ENCODE measurements around the gene AXDND1. TPM values are rescaled to one million over a fixed set of nuclear protein-coding genes. Genes with fewer than 3 reads are reported as not detected.

AXDND1 gene
- total RNA-seq, 1 donor from 2014 or later = 1.4 TPM

- no peak overlapping the region for H3K4me3 Mint-ChIP-seq
- peaks cover 22% of the 10 kb centered on the region for H3K36me3 Mint-ChIP-seq
- H3K27me3 Mint-ChIP-seq = no peaks in the 10 kb centered on the region
- H3K9me3 Mint-ChIP-seq = peaks cover 4% of the 10 kb centered on the region
- H3K4me1 Mint-ChIP-seq (ENCODE audit: unreplicated experiment) = peaks cover 6% of the 10 kb centered on the region
- DNase-seq (ENCODE audit: extremely low spot score, unreplicated experiment) = no peak
- no peak overlapping the region for H3K27ac Mint-ChIP-seq
- no peak for TF ChIP-seq CTCF (conservative IDR thresholded peaks at IDR 0.05)
Measured at GRCh38 chr1:179334440-179334839, 31.3 kb upstream of the AXDND1 start.

- H3K4me1 Mint-ChIP-seq (ENCODE audit: unreplicated experiment) = peaks cover 3% of the 10 kb centered on the region
- H3K36me3 Mint-ChIP-seq = peaks cover 15% of the 10 kb centered on the region
- no peak overlapping the region for H3K27ac Mint-ChIP-seq
- no peak overlapping the region for H3K4me3 Mint-ChIP-seq
- no peaks in the 10 kb centered on the region for H3K27me3 Mint-ChIP-seq
- no peak for DNase-seq (ENCODE audit: extremely low spot score, unreplicated experiment)
- no peaks in the 10 kb centered on the region for H3K9me3 Mint-ChIP-seq
- TF ChIP-seq CTCF (conservative IDR thresholded peaks at IDR 0.05) = no peak
Measured at GRCh38 chr1:179337288-179337687, 28.5 kb upstream of the AXDND1 start.

- Mint-ChIP-seq H3K27ac (no peak overlapping the region), H3K4me1 (ENCODE audit: unreplicated experiment) (no peaks in the 10 kb centered on the region), H3K4me3 (no peak overlapping the region), H3K36me3 (peaks cover 19% of the 10 kb centered on the region), H3K27me3 (no peaks in the 10 kb centered on the region), H3K9me3 (no peaks in the 10 kb centered on the region)
- TF ChIP-seq CTCF (conservative IDR thresholded peaks at IDR 0.05) = no peak
- no peak for DNase-seq (ENCODE audit: extremely low spot score, unreplicated experiment)
Measured at GRCh38 chr1:179337942-179338560, 27.7 kb upstream of the AXDND1 start.

GRCh38 chr1:179340918-179341317 is 24.9 kb upstream of the AXDND1 start:
- Mint-ChIP-seq H3K9me3 (no peaks in the 10 kb centered on the region), H3K4me1 (ENCODE audit: unreplicated experiment) (no peaks in the 10 kb centered on the region), H3K27ac (no peak overlapping the region), H3K4me3 (no peak overlapping the region), H3K36me3 (peaks cover 16% of the 10 kb centered on the region), H3K27me3 (no peaks in the 10 kb centered on the region)
- no peak for DNase-seq (ENCODE audit: extremely low spot score, unreplicated experiment)
- no peak for TF ChIP-seq CTCF (conservative IDR thresholded peaks at IDR 0.05)

- H3K4me1 Mint-ChIP-seq (ENCODE audit: unreplicated experiment) = no peaks in the 10 kb centered on the region
- no peak overlapping the region for H3K27ac Mint-ChIP-seq
- H3K36me3 Mint-ChIP-seq = peaks cover 22% of the 10 kb centered on the region
- no peak for DNase-seq (ENCODE audit: extremely low spot score, unreplicated experiment)
- no peaks in the 10 kb centered on the region for H3K27me3 Mint-ChIP-seq
- no peak overlapping the region for H3K4me3 Mint-ChIP-seq
- H3K9me3 Mint-ChIP-seq = no peaks in the 10 kb centered on the region
- TF ChIP-seq CTCF (conservative IDR thresholded peaks at IDR 0.05) = no peak
Measured at GRCh38 chr1:179341943-179342547, 23.7 kb upstream of the AXDND1 start.

All from type B pancreatic cell (in vitro differentiated cells).